K562 (cell line): ENCODE results near the gene ZFYVE28. TPM values are rescaled to one million over a fixed set of nuclear protein-coding genes. Genes with fewer than 3 reads are reported as not detected.
A peak's percentile ranks its signal among the peaks of the same experiment; 100 is the strongest.

Experiments
- ATF6 ChIP-seq: sonication (generic); formaldehyde crosslinking; IDR thresholded peaks from 2 replicates; pipeline ENCODE4 v1.4.0; 2020; ENCODE audit warnings: mild to moderate bottlenecking, missing genetic modification reagents
- BRF1 ChIP-seq: IDR thresholded peaks from 3 replicates; pipeline ENCODE4 v1.6.1; 2011; ENCODE audit warnings: borderline replicate concordance, mild to moderate bottlenecking; ENCODE audit not compliant: insufficient read length; ENCODE audit errors: extremely low read depth
- ELK1 ChIP-seq: sonication (generic); formaldehyde crosslinking; IDR thresholded peaks from 2 replicates; pipeline ENCODE4 v1.8.1; 2022; ENCODE audit warnings: missing genetic modification reagents
- FIP1L1 ChIP-seq: fragments of 200-400 bp; formaldehyde crosslinking; IDR thresholded peaks from 2 replicates; pipeline ENCODE4 v1.6.1; 2018; ENCODE audit warnings: mild to moderate bottlenecking, low read depth, low read length; ENCODE audit not compliant: poor library complexity, severe bottlenecking
- HDAC2 ChIP-seq: fragments of 450-650 bp; IDR thresholded peaks from 2 replicates; pipeline ENCODE4 v1.6.1; 2016; ENCODE audit warnings: mild to moderate bottlenecking
- HEY1 ChIP-seq: fragments of 250-450 bp; sonication (Bioruptor Pico); IDR thresholded peaks from 2 replicates; pipeline ENCODE4 v1.5.0; 2020; ENCODE audit warnings: mild to moderate bottlenecking, moderate library complexity, borderline replicate concordance
- KDM1A ChIP-seq, 2 experiments: fragments of 450-650 bp; IDR thresholded peaks; 2 replicates each; pipeline ENCODE4 v1.6.1; 2016; ENCODE audit warnings: mild to moderate bottlenecking in 2 of 2
- PREB ChIP-seq: sonication (generic); formaldehyde crosslinking; IDR thresholded peaks from 2 replicates; pipeline ENCODE4 v1.8.1; 2023; ENCODE audit warnings: mild to moderate bottlenecking, missing genetic modification reagents
- PYGO2 ChIP-seq: fragments of 450-650 bp; IDR thresholded peaks from 2 replicates; pipeline ENCODE4 v1.6.1; 2016; ENCODE audit warnings: mild to moderate bottlenecking, missing genetic modification characterization, moderate library complexity, missing compliant biosample characterization
- RNF2 ChIP-seq: sonication (generic); IDR thresholded peaks from 2 replicates; pipeline ENCODE4 v1.6.1; 2016
- TEAD2 ChIP-seq: fragments of 450-650 bp; IDR thresholded peaks from 2 replicates; pipeline ENCODE4 v1.6.1; 2016; ENCODE audit warnings: missing genetic modification characterization, control low read depth, missing compliant biosample characterization
- ZBED1 ChIP-seq: IDR thresholded peaks from 2 replicates; pipeline ENCODE4 v1.6.1; 2014
- ZNF324 ChIP-seq: fragments of 250-450 bp; sonication (Bioruptor Pico); IDR thresholded peaks from 2 replicates; pipeline ENCODE4 v1.4.0; 2020; ENCODE audit warnings: mild to moderate bottlenecking
- polyA plus RNA-seq, 8 experiments: library from polyadenylated mRNA; depleted of rRNA in 4 of 8; stranded (reverse) in 5 of 8; unstranded in 3 of 8; fragments of >200 nt; fragmentation: Nextera tagmentation in 2 of 8; fragmentation: Illumina TruSeq in 1 of 8; extraction: Ambion mirVana in 2 of 8; extraction: Trizol in 1 of 8; gene quantifications; 2 replicates each; pipeline versions ENCODE4 v1.2.1 to v1.2.3, GENCODE V29; 2011 to 2014; ENCODE audit warnings: inconsistent platforms in 1 of 8, missing spikeins in 1 of 8
- total RNA-seq, 7 experiments: library from RNA; depleted of rRNA in 6 of 7; stranded (reverse); fragments of >200 nt in 6 of 7; fragmentation: Illumina TruSeq in 2 of 7; extraction: Trizol in 2 of 7; gene quantifications; 2 replicates each; pipeline versions ENCODE4 v1.2.1 to v1.2.3, GENCODE V29; 2011 to 2021; ENCODE audit warnings: low replicate concordance in 1 of 7
- TF ChIP-seq, protein P1 (sequence below): fragments of 450-650 bp; IDR thresholded peaks from 2 replicates; pipeline ENCODE4 v1.6.1; 2018; ENCODE audit warnings: mild to moderate bottlenecking, low read depth; ENCODE audit not compliant: partially characterized antibody
- TF ChIP-seq, protein P2 (sequence below): fragments of 250-450 bp; sonication (Bioruptor Pico); IDR thresholded peaks from 2 replicates; pipeline ENCODE4 v1.5.0; 2020; ENCODE audit warnings: mild to moderate bottlenecking, borderline replicate concordance
- TF ChIP-seq, protein P3 (sequence below): IDR thresholded peaks from 2 replicates; pipeline ENCODE4 v1.6.1; 2011; ENCODE audit warnings: borderline replicate concordance, low read depth, mild to moderate bottlenecking, moderate library complexity, low read length; ENCODE audit not compliant: insufficient read depth, poor library complexity, severe bottlenecking

Gene ZFYVE28
- total and polyA plus RNA-seq, 9 of the 15 experiments (the other 6 are each of a cell fraction or from before 2014, with no cell fraction given), result 1.3 to 24.8 (median 8.9) TPM

- TF ChIP-seq ZBED1 (no peak), KDM1A (IDR thresholded peaks at IDR 0.05) (peak; percentile 52 to 55; a peak in 3 of 4 replicates), ATF6 (CRISPR knock-in tag) (0 out of 2 replicates have a peak, but pooled peaks have one; percentile 4), BRF1 (no peak), ELK1 (CRISPR knock-in tag) (no peak), PYGO2 (tag) (no peak), FIP1L1 (peak; percentile 27), PREB (CRISPR knock-in tag) (no peak), RNF2 (peak; percentile 42; the same call in 1 of the 2 replicates), ZNF324 (CRISPR knock-in tag) (no peak), TEAD2 (tag) (no peak), HEY1 (no peak), HDAC2 (0 out of 2 replicates have a peak, but pooled peaks have one; percentile 63)
- TF ChIP-seq, protein P1, sequence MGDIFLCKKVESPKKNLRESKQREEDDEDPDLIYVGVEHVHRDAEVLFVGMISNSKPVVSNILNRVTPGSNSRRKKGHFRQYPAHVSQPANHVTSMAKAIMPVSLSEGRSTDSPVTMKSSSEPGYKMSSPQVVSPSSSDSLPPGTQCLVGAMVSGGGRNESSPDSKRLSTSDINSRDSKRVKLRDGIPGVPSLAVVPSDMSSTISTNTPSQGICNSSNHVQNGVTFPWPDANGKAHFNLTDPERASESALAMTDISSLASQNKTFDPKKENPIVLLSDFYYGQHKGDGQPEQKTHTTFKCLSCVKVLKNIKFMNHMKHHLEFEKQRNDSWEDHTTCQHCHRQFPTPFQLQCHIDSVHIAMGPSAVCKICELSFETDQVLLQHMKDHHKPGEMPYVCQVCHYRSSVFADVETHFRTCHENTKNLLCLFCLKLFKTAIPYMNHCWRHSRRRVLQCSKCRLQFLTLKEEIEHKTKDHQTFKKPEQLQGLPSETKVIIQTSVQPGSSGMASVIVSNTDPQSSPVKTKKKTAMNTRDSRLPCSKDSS, result no peak
- TF ChIP-seq, protein P2, sequence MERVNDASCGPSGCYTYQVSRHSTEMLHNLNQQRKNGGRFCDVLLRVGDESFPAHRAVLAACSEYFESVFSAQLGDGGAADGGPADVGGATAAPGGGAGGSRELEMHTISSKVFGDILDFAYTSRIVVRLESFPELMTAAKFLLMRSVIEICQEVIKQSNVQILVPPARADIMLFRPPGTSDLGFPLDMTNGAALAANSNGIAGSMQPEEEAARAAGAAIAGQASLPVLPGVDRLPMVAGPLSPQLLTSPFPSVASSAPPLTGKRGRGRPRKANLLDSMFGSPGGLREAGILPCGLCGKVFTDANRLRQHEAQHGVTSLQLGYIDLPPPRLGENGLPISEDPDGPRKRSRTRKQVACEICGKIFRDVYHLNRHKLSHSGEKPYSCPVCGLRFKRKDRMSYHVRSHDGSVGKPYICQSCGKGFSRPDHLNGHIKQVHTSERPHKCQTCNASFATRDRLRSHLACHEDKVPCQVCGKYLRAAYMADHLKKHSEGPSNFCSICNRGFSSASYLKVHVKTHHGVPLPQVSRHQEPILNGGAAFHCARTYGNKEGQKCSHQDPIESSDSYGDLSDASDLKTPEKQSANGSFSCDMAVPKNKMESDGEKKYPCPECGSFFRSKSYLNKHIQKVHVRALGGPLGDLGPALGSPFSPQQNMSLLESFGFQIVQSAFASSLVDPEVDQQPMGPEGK, result no peak
- TF ChIP-seq, protein P3, sequence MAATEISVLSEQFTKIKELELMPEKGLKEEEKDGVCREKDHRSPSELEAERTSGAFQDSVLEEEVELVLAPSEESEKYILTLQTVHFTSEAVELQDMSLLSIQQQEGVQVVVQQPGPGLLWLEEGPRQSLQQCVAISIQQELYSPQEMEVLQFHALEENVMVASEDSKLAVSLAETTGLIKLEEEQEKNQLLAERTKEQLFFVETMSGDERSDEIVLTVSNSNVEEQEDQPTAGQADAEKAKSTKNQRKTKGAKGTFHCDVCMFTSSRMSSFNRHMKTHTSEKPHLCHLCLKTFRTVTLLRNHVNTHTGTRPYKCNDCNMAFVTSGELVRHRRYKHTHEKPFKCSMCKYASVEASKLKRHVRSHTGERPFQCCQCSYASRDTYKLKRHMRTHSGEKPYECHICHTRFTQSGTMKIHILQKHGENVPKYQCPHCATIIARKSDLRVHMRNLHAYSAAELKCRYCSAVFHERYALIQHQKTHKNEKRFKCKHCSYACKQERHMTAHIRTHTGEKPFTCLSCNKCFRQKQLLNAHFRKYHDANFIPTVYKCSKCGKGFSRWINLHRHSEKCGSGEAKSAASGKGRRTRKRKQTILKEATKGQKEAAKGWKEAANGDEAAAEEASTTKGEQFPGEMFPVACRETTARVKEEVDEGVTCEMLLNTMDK, result peak; percentile 7
Measured at GRCh38 chr4:2416564-2417225, 1.8 kb downstream of the ZFYVE28 start (continued).
